ENCODE measurements around the gene PRDM11.

PRDM11 gene

DNA sequence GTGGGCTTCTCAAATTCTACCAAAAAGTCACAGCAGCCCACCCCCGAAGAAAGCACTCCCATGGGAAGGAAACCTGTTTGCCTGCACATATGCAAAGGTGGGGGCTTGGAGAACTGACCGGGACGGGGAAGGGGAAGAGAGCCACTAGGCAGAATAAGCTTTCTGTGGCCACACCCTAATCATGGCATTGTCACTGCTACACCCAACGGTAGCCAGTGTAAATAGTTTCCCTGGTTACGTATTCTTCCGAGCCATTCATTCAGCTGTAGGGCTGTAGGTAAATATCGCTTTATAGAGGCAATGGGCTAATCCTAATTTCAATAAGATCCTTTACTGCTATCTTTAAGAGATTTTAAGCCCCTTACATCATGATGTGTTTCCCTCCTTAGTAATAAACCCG is 61.7 kb downstream of the PRDM11 start:
- FAIRE-seq (no peak), DNase-seq (ENCODE audit: insufficient read length, low spot score) (no peak)

DNA sequence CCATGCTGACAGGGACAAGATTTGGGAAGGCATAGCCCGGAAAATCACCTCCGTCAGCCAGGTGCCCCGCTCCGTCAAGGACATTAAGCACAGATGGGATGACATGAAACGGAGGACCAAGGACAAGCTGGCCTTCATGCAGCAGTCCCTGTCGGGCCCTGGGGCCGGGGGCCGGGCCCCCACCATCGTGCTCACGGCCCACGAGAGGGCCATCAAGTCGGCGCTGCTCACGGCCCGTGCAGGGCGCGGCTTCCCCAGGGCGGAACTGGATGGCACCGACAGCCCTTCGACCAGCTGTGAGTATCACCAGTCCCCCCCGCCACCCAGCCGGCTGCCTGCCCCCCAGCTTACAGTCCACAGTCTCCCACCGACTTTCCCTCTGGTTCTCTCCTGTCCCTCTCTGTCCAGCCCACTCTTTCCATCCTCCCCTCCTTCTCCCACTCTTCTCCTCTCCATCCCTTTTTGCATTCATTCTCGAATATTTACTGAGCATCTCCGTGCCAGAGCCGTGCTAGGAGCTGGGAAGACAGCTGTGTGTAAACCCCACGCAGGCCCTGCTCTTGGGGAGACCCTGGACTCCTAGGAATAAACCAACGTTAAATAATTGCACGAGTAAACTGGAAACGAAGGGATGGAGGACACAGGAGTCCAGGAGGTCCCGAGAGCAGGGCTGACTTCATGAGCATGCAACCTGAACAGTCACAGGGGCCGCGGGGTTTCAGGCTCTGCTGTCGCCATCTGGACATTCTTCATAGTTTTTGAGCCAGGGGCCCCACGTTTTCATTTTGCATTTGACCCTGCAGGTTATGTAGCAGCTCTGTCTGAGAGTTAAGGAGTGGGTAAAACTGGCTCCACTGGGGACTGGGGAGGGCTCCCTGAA is 62.8 kb downstream of the PRDM11 start:
- DNase-seq (ENCODE audit: insufficient read length, low spot score) (no peak), FAIRE-seq (no peak)

DNA sequence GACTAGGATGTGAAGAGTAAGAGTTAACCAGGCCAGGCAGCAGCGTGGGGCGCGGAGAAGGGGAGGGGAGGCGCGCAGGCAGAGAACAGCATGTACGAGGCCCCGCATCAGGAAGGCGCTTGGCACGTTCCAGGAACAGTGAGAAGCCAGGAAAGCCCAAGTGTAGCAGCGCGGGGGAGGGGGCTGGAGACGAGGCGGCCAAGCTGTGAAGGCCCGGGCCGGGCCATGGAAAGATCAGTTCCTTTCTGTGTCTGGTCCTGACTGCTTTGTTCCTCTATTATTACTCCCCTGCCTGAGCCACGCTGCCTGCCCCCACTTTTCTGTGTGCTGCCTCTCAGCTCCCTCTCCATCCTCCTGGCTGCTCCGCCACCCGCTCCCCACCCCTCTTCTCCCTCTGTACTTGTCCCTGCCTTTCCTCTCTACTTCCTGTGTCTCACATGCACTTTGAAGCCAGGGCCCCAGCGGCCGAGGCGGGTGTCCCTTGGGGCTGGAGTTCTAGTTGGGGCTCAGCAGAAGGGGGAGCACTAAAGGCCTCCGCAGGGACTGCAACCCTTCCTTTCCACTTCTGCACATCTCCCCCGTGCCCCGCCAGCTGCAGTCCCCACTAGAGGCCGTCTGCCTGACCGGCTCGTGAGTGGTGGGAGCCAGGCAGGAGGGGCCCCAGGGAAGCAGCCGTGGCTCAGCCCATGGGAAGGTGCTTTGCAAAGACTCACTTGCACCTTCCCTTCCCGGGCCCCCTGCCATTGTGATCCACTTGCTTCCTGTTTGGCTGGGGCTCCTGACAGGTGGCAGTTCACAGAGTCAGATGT is 63.7 kb downstream of the PRDM11 start:
- DNase-seq (ENCODE audit: insufficient read length, low spot score) = no peak

DNA sequence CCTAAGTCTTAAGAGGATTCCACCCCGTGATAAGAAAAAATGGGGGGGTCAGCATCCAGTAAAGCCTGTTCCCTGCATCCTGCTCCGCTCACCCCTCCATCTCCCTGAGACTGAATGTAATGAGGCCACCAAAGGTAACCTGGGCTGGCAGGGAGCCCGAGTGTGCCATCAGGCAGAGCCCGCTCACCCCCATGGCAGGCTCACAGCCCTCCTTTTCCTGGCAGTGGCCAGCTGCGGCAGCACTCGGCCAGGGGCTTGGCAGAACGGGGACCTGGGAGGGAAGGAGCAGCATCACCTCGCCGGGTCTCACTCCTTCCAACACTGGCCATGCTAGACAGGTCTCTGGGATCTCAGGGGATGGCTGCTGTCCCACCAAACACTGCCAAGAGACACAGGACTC is 64.4 kb downstream of the PRDM11 start:
- DNase-seq (ENCODE audit: insufficient read length, low spot score) (no peak), FAIRE-seq (no peak)

More for the DNA sequence above, 63.7 kb downstream of the PRDM11 start:
- FAIRE-seq = no peak

DNA sequence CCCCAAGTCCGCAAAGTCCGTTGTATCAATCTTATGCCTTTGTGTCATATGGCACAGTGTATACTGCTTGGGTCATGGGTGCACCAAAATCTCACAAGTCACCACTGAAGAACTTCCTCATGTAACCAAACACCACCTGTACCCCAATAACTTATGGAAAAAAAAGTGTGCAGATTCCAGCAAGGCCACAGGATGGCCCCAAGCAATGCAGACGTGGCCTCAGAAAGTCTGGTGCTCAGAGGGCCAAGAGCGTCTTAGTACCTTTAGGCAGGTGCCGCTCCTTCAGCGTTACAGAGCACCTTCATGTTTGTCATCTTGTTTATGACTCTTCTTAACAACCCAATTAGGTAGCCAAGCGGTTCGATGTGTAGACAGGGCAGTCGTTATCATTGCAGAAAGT is 65.3 kb downstream of the PRDM11 start:
- FAIRE-seq = no peak
- no peak for DNase-seq (ENCODE audit: insufficient read length, low spot score)

DNA sequence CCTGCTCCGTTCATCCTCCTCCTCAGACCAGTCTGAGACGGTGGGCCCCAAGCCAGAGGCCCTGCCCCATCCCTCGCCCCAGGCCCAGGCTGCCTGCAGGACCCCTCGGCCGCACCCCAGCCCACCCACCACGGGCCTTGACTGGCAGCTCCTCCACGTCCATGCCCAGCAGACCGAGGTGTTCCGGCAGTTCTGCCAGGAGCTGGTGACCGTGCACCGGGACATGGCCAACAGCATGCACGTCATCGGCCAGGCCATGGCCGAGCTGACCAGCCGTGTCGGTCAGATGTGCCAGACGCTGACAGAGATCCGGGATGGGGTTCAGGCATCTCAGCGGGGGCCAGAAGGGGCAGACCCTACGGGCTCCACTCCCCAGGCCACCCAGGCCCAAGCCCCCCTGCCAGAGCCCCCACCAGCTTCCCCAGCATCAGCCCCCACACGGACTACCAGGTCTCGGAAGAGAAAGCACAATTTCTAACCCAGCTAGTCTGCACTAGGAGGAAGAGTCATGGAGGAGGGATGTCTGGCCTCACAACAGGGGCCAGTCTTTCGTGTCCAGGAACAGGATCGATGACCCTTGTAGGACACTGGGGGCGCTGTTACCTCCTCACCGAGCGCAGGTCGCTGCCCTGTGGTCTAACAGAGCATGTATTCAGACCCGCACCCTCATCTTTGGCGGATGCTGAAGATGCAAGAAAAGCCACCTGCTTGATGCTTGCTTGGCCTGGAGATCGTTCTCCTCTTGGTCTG is 66.3 kb downstream of the PRDM11 start:
- DNase-seq (ENCODE audit: insufficient read length, low spot score) (no peak), FAIRE-seq (no peak)

DNA sequence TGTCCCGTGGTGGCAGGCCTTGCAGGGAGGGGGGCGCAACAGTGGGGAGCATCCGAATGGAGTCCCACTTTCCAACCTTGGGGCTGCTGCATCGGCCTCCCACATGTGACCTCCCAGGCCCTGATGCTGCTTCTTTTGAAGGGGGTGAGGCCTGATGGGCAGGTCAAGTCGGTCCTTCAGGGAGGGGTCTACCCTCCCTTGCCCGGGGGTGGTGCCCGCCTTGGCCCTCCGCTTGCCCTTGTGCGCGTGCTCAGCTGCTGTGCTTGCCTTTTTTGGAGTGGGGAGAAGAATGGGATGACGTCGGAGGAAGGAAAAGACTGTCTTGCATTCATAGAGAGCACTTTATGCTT is 66.9 kb downstream of the PRDM11 start:
- no peak for FAIRE-seq
- DNase-seq (ENCODE audit: insufficient read length, low spot score) = no peak

DNA sequence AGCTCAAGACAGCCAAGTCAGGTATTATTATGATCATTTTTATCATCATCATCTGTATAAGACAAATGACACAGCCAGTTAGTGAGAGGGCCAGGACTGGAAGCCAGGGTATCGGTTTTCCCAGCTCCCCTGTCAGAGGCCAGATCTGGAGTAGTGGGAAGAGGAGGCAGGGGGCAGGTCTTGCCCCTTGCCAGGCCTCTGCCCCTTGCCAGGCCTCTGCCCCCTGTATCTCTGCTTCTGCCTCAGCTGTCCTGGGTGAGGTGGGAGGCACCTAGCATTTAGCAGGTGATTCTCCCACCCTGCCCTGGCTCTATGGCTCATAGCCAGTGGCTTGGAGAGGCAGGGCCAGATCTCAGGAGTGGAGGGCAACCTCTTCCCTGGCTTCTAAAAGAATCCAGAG is 67.3 kb downstream of the PRDM11 start:
- FAIRE-seq (no peak), DNase-seq (ENCODE audit: insufficient read length, low spot score) (no peak)

DNA sequence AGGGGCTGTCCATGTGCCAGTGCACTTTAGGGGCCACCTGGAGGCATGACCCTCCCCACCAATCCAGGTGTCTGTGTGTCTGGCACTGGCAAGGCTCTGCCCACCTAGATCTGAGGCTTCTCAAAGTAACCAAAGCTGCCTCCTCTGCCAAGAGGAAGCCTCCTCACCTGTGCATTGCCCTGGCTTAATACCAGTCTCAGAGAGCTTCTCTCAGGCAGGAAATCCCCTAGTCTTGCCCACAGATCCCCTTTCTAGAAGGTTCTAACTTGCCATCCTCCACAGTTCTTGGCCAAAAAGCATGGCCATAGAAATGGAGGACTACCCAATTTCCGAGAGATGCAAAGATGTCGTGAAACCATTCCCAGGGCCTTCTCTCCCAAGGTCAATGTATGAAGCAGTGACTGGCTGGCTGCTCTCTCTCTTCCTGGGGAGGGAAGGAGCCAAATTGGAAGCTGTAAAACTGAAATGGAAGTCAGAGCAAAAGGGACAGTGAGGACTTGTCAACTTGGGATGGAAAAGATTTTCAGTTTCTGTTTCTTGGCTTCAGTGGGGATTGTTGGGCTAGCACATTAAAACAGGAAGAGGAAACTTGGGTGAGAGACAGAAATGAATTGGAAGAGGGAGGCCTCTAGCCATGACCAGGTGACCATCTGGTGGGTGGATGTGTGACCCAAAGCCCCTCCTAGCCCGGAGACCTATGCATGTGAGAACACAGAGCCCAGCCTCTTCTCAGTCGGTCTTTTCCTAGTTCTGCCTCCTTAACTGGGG is 68.8 kb downstream of the PRDM11 start:
- FAIRE-seq (no peak), DNase-seq (ENCODE audit: insufficient read length, low spot score) (no peak)

DNA sequence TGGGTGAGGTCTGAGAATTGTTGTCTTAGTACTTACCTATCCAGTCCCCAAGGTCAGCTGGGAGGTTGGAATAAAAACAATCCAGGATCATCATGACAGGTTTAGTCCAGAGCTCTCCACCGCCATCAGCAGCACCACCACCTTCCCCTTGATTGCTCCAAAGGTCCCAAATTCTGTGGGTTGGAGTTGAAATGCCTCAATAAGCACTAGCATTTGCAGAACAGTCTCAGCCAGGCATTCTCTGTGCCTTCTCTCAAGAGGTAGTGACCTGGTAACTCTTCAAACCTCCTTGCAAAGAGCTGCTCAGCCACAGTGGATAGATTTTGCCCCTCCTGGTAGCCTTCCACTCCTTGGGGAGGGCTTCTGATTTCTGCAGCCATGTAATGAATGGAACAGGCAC is 69.6 kb downstream of the PRDM11 start:
- no peak for DNase-seq (ENCODE audit: insufficient read length, low spot score)

DNA sequence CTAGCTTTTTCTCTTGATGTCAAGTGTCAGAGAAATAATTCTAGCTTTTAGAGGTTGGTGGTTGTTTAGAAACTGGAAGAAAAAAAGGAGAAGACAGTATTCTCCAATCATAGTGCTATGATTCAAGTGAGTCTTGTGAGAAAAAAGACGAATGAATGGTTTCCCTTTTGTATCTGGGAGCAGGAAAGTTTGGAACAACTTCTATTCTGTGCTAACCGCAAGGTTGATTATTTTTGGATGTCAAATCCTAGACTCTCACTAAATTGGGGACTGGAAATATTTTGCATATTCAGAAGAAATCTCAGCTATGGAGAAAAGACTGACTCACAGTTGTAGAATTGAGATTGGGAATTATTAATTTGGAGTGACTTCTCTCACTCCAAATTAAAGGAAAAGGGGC is 70.5 kb downstream of the PRDM11 start:
- DNase-seq (ENCODE audit: insufficient read length, low spot score) = no peak
- FAIRE-seq = no peak

More for the DNA sequence above, 69.6 kb downstream of the PRDM11 start:
- FAIRE-seq = no peak

DNA sequence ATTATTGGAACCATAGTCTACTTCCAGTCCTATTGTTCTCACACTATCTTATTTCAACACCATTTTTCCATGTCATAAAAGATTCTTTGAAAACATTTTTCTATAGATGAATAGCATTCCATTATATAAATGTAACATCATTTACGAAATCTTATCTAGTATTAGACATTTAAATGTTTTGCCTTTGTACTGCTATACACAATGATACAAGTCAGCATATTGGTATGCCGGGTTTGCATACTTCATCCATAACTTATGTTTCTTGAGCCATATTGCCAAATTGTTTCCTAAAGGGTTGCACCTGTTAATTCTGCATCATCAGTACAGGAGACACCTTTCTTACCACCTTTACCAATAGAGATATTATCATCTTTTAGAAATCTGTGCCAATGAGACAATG is 71.6 kb downstream of the PRDM11 start:
- DNase-seq (ENCODE audit: insufficient read length, low spot score) (no peak), FAIRE-seq (no peak)

DNA sequence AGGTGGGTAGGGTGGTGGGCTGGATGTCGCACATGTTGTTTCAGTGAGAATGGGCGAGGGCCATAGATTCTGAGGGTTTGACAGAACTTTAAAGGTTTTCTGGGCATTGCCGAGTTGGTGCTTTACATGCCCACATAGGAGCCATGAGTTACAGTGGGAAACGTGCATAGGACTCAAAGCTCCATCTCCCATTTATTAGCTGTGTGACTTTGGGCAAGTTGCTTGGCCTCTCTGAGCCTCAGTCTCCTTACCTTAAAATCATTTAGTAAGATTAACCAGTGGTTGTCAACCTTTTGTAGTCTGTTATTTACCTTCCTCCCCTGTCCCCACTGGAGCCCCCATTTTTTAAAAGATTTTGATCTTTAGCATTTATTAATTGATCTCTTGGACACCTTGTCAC is 72.3 kb downstream of the PRDM11 start:
- DNase-seq (ENCODE audit: insufficient read length, low spot score) = no peak
- no peak for FAIRE-seq

DNA sequence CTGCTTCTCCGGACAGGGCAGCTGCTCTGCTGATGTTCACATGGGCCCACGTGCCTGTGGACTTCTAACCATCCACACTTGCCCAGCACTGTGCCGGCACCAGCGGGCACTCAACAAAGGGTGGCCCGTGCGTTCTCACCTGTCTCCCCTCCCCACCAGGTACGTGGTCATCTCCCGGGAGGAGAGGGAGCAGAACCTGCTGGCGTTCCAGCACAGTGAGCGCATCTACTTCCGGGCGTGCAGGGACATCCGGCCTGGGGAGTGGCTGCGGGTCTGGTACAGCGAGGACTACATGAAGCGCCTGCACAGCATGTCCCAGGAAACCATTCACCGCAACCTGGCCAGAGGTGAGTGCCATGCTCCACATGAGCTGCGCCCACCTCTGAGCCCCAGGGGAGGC is 73.0 kb downstream of the PRDM11 start:
- FAIRE-seq (no peak), DNase-seq (ENCODE audit: insufficient read length, low spot score) (no peak)

DNA sequence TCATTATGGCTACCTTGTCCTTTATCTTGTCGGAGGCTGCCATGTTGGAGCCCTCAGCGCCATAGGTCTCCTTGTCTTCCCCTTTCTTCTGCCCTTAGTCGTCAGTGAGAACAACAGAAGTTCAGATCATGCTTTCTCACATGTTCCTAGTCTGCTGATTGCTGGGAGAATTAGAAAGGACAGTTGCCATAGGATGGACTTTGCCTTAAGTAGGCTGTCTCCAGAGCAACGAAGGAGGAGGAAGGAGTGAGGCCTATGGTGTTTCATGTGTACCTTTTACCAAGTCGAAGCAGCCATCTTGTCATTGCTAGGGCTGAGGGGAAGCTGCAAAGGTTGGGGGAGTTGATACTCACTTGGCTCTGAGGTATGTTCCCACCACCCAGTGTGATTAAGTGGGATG is 77.1 kb downstream of the PRDM11 start:
- DNase-seq (ENCODE audit: insufficient read length, low spot score) (no peak), FAIRE-seq (no peak)

DNA sequence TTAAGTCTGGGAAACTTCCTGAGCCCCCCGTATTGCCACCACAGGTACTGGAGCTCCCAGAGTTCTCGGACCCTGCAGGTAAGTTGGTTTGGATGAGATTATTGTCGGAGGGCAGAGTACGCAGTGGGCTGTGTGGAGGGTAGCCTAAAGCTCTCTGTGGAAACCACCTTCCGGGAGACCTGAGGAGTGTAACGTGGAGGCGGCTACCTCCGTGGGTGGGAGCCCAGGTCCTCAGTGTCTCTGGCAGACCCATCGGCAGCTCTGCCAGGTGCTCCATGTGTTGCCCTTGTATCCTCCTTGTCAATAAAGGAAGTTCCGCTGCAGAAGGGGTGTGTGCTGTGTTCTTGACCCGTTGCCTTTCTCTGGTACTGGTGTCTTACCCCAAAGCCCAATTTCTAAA is 78.3 kb downstream of the PRDM11 start:
- no peak for DNase-seq (ENCODE audit: insufficient read length, low spot score)
- no peak for FAIRE-seq

DNA sequence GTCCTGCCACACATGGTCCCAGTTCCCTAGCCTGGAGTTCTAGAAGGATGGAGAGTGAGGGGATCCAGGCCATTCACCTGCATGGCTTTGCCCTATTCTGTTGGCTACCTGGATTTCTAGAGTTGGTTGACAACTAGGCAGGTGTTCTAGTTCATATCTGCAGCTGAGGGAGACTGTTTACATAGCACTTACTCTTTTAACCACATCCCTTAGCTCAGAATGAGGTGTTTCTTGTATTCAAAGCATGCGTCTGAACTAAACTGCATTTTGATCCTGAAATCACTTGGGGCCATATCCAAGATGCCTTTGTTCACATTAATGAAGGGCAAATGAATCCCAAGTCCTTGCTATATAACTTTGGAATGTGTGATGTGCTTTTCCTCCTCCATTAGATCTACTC is 78.8 kb downstream of the PRDM11 start:
- DNase-seq (ENCODE audit: insufficient read length, low spot score) = no peak
- no peak for FAIRE-seq

DNA sequence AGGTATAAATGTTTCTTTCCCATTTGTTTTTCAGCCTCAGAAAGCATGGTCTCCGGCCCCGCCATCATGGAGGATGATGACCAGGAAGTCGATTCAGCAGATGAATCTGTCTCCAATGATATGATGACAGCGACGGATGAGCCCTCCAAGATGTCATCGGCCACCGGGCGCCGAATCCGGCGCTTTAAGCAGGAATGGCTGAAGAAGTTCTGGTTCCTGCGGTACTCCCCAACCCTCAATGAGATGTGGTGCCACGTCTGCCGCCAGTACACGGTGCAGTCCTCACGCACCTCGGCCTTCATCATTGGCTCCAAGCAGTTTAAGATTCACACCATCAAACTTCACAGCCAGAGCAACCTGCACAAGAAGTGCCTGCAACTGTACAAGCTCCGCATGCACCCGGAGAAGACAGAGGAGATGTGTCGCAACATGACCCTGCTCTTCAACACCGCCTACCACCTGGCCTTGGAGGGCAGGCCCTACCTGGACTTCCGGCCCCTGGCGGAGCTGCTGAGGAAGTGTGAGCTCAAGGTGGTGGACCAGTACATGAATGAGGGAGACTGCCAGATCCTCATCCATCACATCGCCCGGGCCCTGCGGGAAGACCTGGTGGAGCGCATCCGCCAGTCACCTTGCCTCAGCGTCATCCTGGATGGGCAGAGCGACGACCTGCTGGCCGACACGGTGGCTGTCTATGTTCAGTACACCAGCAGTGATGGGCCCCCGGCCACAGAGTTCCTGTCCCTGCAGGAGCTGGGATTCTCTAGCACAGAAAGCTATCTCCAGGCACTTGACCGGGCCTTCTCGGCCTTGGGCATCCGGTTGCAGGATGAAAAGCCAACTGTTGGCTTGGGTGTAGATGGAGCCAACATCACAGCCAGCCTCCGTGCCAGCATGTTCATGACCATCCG is 79.8 kb downstream of the PRDM11 start:
- DNase-seq (ENCODE audit: insufficient read length, low spot score) = no peak
- FAIRE-seq = no peak

DNA sequence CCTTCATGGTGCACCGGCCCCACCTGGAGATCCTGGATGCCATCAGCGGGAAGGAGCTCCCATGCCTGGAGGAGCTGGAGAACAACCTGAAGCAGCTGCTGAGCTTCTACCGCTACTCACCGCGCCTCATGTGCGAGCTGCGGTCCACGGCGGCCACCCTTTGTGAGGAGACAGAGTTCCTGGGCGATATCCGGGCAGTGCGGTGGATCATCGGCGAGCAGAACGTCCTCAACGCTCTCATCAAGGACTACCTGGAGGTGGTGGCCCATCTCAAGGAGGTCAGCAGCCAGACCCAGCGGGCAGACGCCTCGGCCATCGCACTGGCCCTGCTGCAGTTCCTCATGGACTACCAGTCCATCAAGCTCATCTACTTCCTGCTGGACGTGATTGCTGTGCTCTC is 80.5 kb downstream of the PRDM11 start:
- DNase-seq (ENCODE audit: insufficient read length, low spot score) (no peak), FAIRE-seq (no peak)

DNA sequence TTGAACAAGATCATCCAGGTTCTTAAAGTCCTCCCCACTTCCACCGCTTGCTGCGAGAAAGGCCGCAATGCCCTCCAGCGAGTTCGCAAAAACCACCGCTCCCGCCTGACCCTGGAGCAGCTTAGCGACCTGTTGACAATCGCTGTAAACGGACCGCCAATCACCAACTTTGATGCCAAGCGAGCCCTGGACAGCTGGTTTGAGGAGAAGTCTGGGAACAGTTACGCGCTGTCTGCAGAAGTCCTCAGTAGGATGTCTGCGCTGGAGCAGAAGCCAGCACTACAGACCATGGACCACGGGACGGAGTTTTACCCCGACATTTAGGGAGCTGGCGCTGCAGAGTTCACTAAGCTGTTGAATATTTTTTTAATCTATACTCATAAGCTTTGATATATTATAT is 81.4 kb downstream of the PRDM11 start:
- DNase-seq (ENCODE audit: insufficient read length, low spot score) (no peak), FAIRE-seq (no peak)

All from GM19239 (cell line).